ENCODE results near the gene GPR135.
"Not testable (repeated sequence)": the region's sequence is repeated elsewhere in the genome, so short reads cannot be mapped to it uniquely, and the experiment has no call there.

Gene GPR135

GRCh38 chr14:59474172-59474571 is 9.0 kb upstream of the GPR135 start:
- no peaks in the 10 kb centered on the region for H3K27me3 ChIP-seq (ENCODE audit: insufficient read depth, low read length)
- 95% methylated on average over 1 of the region's 1 CpG for WGBS
- no peaks in the 10 kb centered on the region for H3K4me1 ChIP-seq (ENCODE audit: insufficient read depth, low read length)
- peaks cover 82% of the 10 kb centered on the region for H3K36me3 ChIP-seq (ENCODE audit: insufficient read depth, low read length)
- H3K27ac ChIP-seq (ENCODE audit: low read depth, low read length): no peak overlapping the region
- H3K4me3 ChIP-seq (ENCODE audit: low read length): no peak overlapping the region
- no peak overlapping the region for H3K9ac ChIP-seq (ENCODE audit: low read depth, low read length)
- no peaks in the 10 kb centered on the region for H3K9me3 ChIP-seq (ENCODE audit: insufficient read depth, low read depth, low read length)

GRCh38 chr14:59464486-59465315 is 479 bp downstream of the GPR135 start:
- Histone ChIP-seq H3K4me1 (ENCODE audit: insufficient read depth, low read length) (0 out of 2 replicates have a peak, but pooled peaks cover 2% of the 10 kb centered on the region), H3K36me3 (ENCODE audit: insufficient read depth, low read length) (no peaks in the 10 kb centered on the region), H3K9me3 (ENCODE audit: insufficient read depth, low read depth, low read length) (no peaks in the 10 kb centered on the region), H3K4me3 (ENCODE audit: low read length) (peak overlapping the region; percentile 71), H3K9ac (ENCODE audit: low read depth, low read length) (peak overlapping the region; percentile 39; the same call in 1 of the 2 replicates), H3K27me3 (ENCODE audit: insufficient read depth, low read length) (peaks cover 49% of the 10 kb centered on the region), H3K27ac (ENCODE audit: low read depth, low read length) (no peak overlapping the region)
- WGBS: under 1% methylated on average over 105 of the region's 105 CpGs

- H3K27me3 ChIP-seq (ENCODE audit: insufficient read depth, low read length): peaks cover 49% of the 10 kb centered on the region
- H3K9me3 ChIP-seq (ENCODE audit: insufficient read depth, low read depth, low read length): no peaks in the 10 kb centered on the region
- H3K9ac ChIP-seq (ENCODE audit: low read depth, low read length): peak overlapping the region; percentile 24; the same call in 1 of the 2 replicates
- 0 out of 2 replicates have a peak, but pooled peaks cover 2% of the 10 kb centered on the region for H3K4me1 ChIP-seq (ENCODE audit: insufficient read depth, low read length)
- no peaks in the 10 kb centered on the region for H3K36me3 ChIP-seq (ENCODE audit: insufficient read depth, low read length)
- H3K27ac ChIP-seq (ENCODE audit: low read depth, low read length): no peak overlapping the region
- 29% methylated on average over 60 of the region's 60 CpGs for WGBS
- peak overlapping the region; percentile 71 for H3K4me3 ChIP-seq (ENCODE audit: low read length)
These were observed 1.2 kb downstream of the GPR135 start for GRCh38 chr14:59463787-59464485.

- Histone ChIP-seq H3K9ac (ENCODE audit: low read depth, low read length) (no peak overlapping the region), H3K4me3 (ENCODE audit: low read length) (no peak overlapping the region), H3K27me3 (ENCODE audit: insufficient read depth, low read length) (peaks cover 49% of the 10 kb centered on the region), H3K4me1 (ENCODE audit: insufficient read depth, low read length) (0 out of 2 replicates have a peak, but pooled peaks cover 2% of the 10 kb centered on the region), H3K9me3 (ENCODE audit: insufficient read depth, low read depth, low read length) (no peaks in the 10 kb centered on the region), H3K27ac (ENCODE audit: low read depth, low read length) (no peak overlapping the region), H3K36me3 (ENCODE audit: insufficient read depth, low read length) (no peaks in the 10 kb centered on the region; the same call in 1 of the 2 replicates)
- no CpG with 5 or more reads among the region's 1 CpG for WGBS
These were observed 3.3 kb downstream of the GPR135 start for GRCh38 chr14:59461891-59462290.

GRCh38 chr14:59460378-59460777 is 4.8 kb downstream of the GPR135 start:
- Histone ChIP-seq H3K9ac (ENCODE audit: low read depth, low read length) (no peak overlapping the region), H3K27me3 (ENCODE audit: insufficient read depth, low read length) (peaks cover 34% of the 10 kb centered on the region), H3K9me3 (ENCODE audit: insufficient read depth, low read depth, low read length) (no peaks in the 10 kb centered on the region), H3K36me3 (ENCODE audit: insufficient read depth, low read length) (no peaks in the 10 kb centered on the region; the same call in 1 of the 2 replicates), H3K4me3 (ENCODE audit: low read length) (no peak overlapping the region), H3K27ac (ENCODE audit: low read depth, low read length) (no peak overlapping the region), H3K4me1 (ENCODE audit: insufficient read depth, low read length) (0 out of 2 replicates have a peak, but pooled peaks cover under 1% of the 10 kb centered on the region)
- 93% methylated on average over 1 of the region's 1 CpG for WGBS

GRCh38 chr14:59458486-59458885 is 6.7 kb downstream of the GPR135 start:
- WGBS: 95% methylated on average over 2 of the region's 2 CpGs
- Histone ChIP-seq H3K9me3 (ENCODE audit: insufficient read depth, low read depth, low read length) (no peaks in the 10 kb centered on the region), H3K27ac (ENCODE audit: low read depth, low read length) (no peak overlapping the region), H3K27me3 (ENCODE audit: insufficient read depth, low read length) (peaks cover 16% of the 10 kb centered on the region), H3K4me3 (ENCODE audit: low read length) (no peak overlapping the region), H3K9ac (ENCODE audit: low read depth, low read length) (no peak overlapping the region), H3K36me3 (ENCODE audit: insufficient read depth, low read length) (no peaks in the 10 kb centered on the region; the same call in 1 of the 2 replicates), H3K4me1 (ENCODE audit: insufficient read depth, low read length) (no peaks in the 10 kb centered on the region)

GRCh38 chr14:59455411-59455810 is 9.8 kb downstream of the GPR135 start:
- Histone ChIP-seq H3K9me3 (ENCODE audit: insufficient read depth, low read depth, low read length) (no peaks in the 10 kb centered on the region), H3K27ac (ENCODE audit: low read depth, low read length) (no peak overlapping the region), H3K9ac (ENCODE audit: low read depth, low read length) (no peak overlapping the region), H3K36me3 (ENCODE audit: insufficient read depth, low read length) (no peaks in the 10 kb centered on the region; the same call in 1 of the 2 replicates), H3K4me3 (ENCODE audit: low read length) (no peak overlapping the region), H3K27me3 (ENCODE audit: insufficient read depth, low read length) (no peaks in the 10 kb centered on the region), H3K4me1 (ENCODE audit: insufficient read depth, low read length) (no peaks in the 10 kb centered on the region)
- WGBS: no CpG with 5 or more reads among the region's 1 CpG

GRCh38 chr14:59454139-59454538 is 11.0 kb downstream of the GPR135 start:
- Histone ChIP-seq H3K9ac (ENCODE audit: low read depth, low read length) (no peak overlapping the region), H3K36me3 (ENCODE audit: insufficient read depth, low read length) (no peaks in the 10 kb centered on the region; the same call in 1 of the 2 replicates), H3K4me3 (ENCODE audit: low read length) (no peak overlapping the region), H3K4me1 (ENCODE audit: insufficient read depth, low read length) (no peaks in the 10 kb centered on the region), H3K9me3 (ENCODE audit: insufficient read depth, low read depth, low read length) (no peaks in the 10 kb centered on the region), H3K27ac (ENCODE audit: low read depth, low read length) (no peak overlapping the region), H3K27me3 (ENCODE audit: insufficient read depth, low read length) (no peaks in the 10 kb centered on the region)
- 66% methylated on average over 2 of the region's 2 CpGs for WGBS

GRCh38 chr14:59451849-59452248 is 13.3 kb downstream of the GPR135 start:
- Histone ChIP-seq H3K36me3 (ENCODE audit: insufficient read depth, low read length) (no peaks in the 10 kb centered on the region), H3K4me3 (ENCODE audit: low read length) (no peak overlapping the region), H3K9me3 (ENCODE audit: insufficient read depth, low read depth, low read length) (no peaks in the 10 kb centered on the region), H3K9ac (ENCODE audit: low read depth, low read length) (no peak overlapping the region), H3K27ac (ENCODE audit: low read depth, low read length) (no peak overlapping the region), H3K27me3 (ENCODE audit: insufficient read depth, low read length) (no peaks in the 10 kb centered on the region), H3K4me1 (ENCODE audit: insufficient read depth, low read length) (no peaks in the 10 kb centered on the region)
- no CpG with 5 or more reads among the region's 1 CpG for WGBS

- Histone ChIP-seq H3K9ac (ENCODE audit: low read depth, low read length) (no peak overlapping the region), H3K4me1 (ENCODE audit: insufficient read depth, low read length) (no peaks in the 10 kb centered on the region), H3K4me3 (ENCODE audit: low read length) (no peak overlapping the region), H3K9me3 (ENCODE audit: insufficient read depth, low read depth, low read length) (no peaks in the 10 kb centered on the region), H3K27ac (ENCODE audit: low read depth, low read length) (no peak overlapping the region), H3K27me3 (ENCODE audit: insufficient read depth, low read length) (no peaks in the 10 kb centered on the region), H3K36me3 (ENCODE audit: insufficient read depth, low read length) (no peaks in the 10 kb centered on the region)
- 99% methylated on average over 3 of the region's 3 CpGs for WGBS
These were observed 14.5 kb downstream of the GPR135 start for GRCh38 chr14:59450716-59451115.

- H3K4me3 ChIP-seq (ENCODE audit: low read length); H3K9ac ChIP-seq (ENCODE audit: low read depth, low read length); H3K27me3 ChIP-seq (ENCODE audit: insufficient read depth, low read length); H3K27ac ChIP-seq (ENCODE audit: low read depth, low read length); H3K4me1 ChIP-seq (ENCODE audit: insufficient read depth, low read length); H3K9me3 ChIP-seq (ENCODE audit: insufficient read depth, low read depth, low read length); H3K36me3 ChIP-seq (ENCODE audit: insufficient read depth, low read length): not testable (repeated sequence)
- WGBS: 77% methylated on average over 2 of the region's 2 CpGs
These were observed 16.5 kb downstream of the GPR135 start for GRCh38 chr14:59448673-59449072.
